Liver (tissue), 3 donors: Measurements from ENCODE around the gene GRIP1.

Experiments
- ATF3 ChIP-seq: IDR thresholded peaks from 2 replicates; pipeline ENCODE4 v1.6.1; 2016; ENCODE audit warnings: antibody characterized with exemption
- CTCF ChIP-seq: fragments of 150-350 bp; IDR thresholded peaks from 2 replicates; pipeline ENCODE4 v1.5.1; 2017; ENCODE audit warnings: improper control_type of control experiment, low read depth, low read length; ENCODE audit not compliant: missing input control
- GABPA ChIP-seq, 2 donors: IDR thresholded peaks in 1 of 2; conservative IDR thresholded peaks in 1 of 2; 2 replicates each; pipeline ENCODE4 v1.6.1; 2016; ENCODE audit warnings: antibody characterized with exemption in 2 of 2, mild to moderate bottlenecking in 1 of 2, moderate library complexity in 1 of 2
- donor health status: healthy.
- donor health status: healthy.

- TF ChIP-seq CTCF (no peak), ATF3 (no peak), GABPA (IDR thresholded peaks at IDR 0.05 in 1 of 2, conservative IDR thresholded peaks at IDR 0.05 in 1 of 2) (no peak)
Observed at GRCh38 chr12:66447643-66448042, 231.2 kb downstream of the GRIP1 start.
